Panc1 (cell line): Measurements from ENCODE around the gene FZD7. TPM values are rescaled to one million over a fixed set of nuclear protein-coding genes. Genes with fewer than 3 reads are reported as not detected.

Source experiments
- ATAC-seq: fragments of 200-7000 bp; cut with Tn5 transposase; 2 replicates; pipeline ENCODE4 v1.9.1; 2020; ENCODE audit warnings: mild to moderate bottlenecking, moderate library complexity
- BruUV-seq: library from RNA; stranded (reverse); fragments of 400-500 nt; replicated peaks from 2 replicates; lab custom pipeline; 2021; lab: Mats Ljungman, UMichigan
- CTCF ChIA-PET: fragments of 300-600 bp; sonication (Branson Sonifier 250); formaldehyde crosslinking; loops from one replicate; lab custom pipeline; 2022; ENCODE audit warnings: antibody characterized with exemption; lab: Charles Lee
- POLR2A ChIA-PET: fragments of 300-600 bp; sonication (Branson Sonifier 250); formaldehyde crosslinking; loops from one replicate; lab custom pipeline; 2022; ENCODE audit warnings: antibody characterized with exemption; lab: Charles Lee
- DNase-seq: peaks from one replicate; pipeline ENCODE4 v3.0.0-alpha.2; 2010; ENCODE audit warnings: low read depth, low spot score
- H3K27ac ChIP-seq: 2 replicates; pipeline ENCODE4 v1.5.1; 2011; ENCODE audit warnings: mild to moderate bottlenecking, low read length, inconsistent platforms
- H3K27me3 ChIP-seq: fragments of 200-500 bp; sonication (Bioruptor generic); 2 replicates; pipeline ENCODE4 v1.6.0; 2014; ENCODE audit warnings: low read length, inconsistent platforms; ENCODE audit not compliant: control insufficient read depth, insufficient read depth
- H3K36me3 ChIP-seq: fragments of 200-500 bp; sonication (Bioruptor generic); 2 replicates; pipeline ENCODE4 v1.5.1; 2014; ENCODE audit warnings: inconsistent platforms, mild to moderate bottlenecking, low read length, moderate library complexity; ENCODE audit not compliant: control insufficient read depth, insufficient read depth
- H3K4me1 ChIP-seq: 2 replicates; pipeline ENCODE4 v1.5.1; 2011; ENCODE audit warnings: inconsistent platforms, mild to moderate bottlenecking, low read length, moderate library complexity; ENCODE audit not compliant: control insufficient read depth, insufficient read depth
- H3K4me3 ChIP-seq, 2 experiments: 2 replicates each; pipeline ENCODE4 v1.5.1; 2011 to 2012; ENCODE audit warnings: low read depth in 2 of 2, low read length in 2 of 2, mild to moderate bottlenecking in 2 of 2, inconsistent platforms in 1 of 2, moderate library complexity in 1 of 2
- H3K9me3 ChIP-seq: fragments of 200-500 bp; sonication (Bioruptor generic); 2 replicates; pipeline ENCODE4 v1.5.1; 2014; ENCODE audit warnings: low read depth, mild to moderate bottlenecking, inconsistent platforms, low read length, moderate library complexity; ENCODE audit not compliant: control insufficient read depth, insufficient read depth
- SIN3A ChIP-seq: IDR thresholded peaks from 2 replicates; pipeline ENCODE4 v1.6.1; 2012; ENCODE audit warnings: low read depth, mild to moderate bottlenecking, low read length, moderate library complexity, borderline replicate concordance; ENCODE audit not compliant: insufficient read depth
- in situ Hi-C: cut with HindIII; loops from 2 replicates; pipeline ENCODE4 v1.10.0; 2016; ENCODE audit warnings: low sequenced_read_pairs, low pct_unique_long_range_greater_than_20kb
- intact Hi-C: fragments of 100-400 bp; cut with micrococcal nuclease; formaldehyde crosslinking; loops from one replicate; pipeline ENCODE4 v1.10.0; 2022; ENCODE audit not compliant: unreplicated experiment
- total RNA-seq: library from RNA; stranded (reverse); gene quantifications from one replicate; pipeline ENCODE4 v1.2.1, GENCODE V29; 2021; ENCODE audit not compliant: unreplicated experiment
- TF ChIP-seq, protein P1 (sequence below): fragments of 450-650 bp; IDR thresholded peaks from 2 replicates; pipeline ENCODE4 v1.5.1; 2017; ENCODE audit warnings: mild to moderate bottlenecking
- TF ChIP-seq, protein P2 (sequence below), 2 experiments: IDR thresholded peaks; 2 replicates each; pipeline ENCODE4 v1.6.1; 2011 to 2012; ENCODE audit warnings: low read depth in 2 of 2, control low read depth in 1 of 2, low read length in 1 of 2, mild to moderate bottlenecking in 1 of 2, moderate library complexity in 1 of 2; ENCODE audit not compliant: insufficient read depth in 1 of 2

FZD7 gene
- total RNA-seq, 1 experiment from 2014 or later, result 38.1 TPM

DNA sequence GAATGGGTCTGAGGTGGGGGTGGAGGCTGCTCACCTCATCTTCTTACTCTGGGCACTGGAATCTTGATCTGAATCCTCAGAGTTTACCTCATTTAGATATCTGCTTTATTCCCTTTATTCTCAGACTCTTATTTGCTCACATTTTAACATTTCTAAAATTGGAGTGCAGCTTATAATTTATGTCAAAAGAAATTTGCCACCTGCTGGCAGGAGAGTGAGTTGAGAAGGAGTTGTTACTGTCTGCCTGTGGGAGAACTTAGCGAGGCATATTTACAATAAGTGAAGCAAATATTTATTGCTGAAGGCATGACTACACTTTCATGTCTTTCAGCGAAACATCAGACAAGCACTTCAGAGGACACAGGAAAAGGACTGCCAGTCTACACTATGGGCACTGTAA, 23.0 kb downstream of the FZD7 start:
- CTCF ChIA-PET, result no interaction called here
- peak; percentile 74 for ATAC-seq
- H3K27me3 ChIP-seq, result peaks cover 3% of the 10 kb centered on the region; the same call in 1 of the 2 replicates
- DNase-seq, result no peak
- no TSS peak for BruUV-seq
- in situ Hi-C loops (no loop called here), intact Hi-C loops (no loop called here)
- POLR2A ChIA-PET, result interaction anchor here (0.5 kb wide), 1 partner anchor 380 kb away, joined by 4 read pairs; no protein-coding TSS in a partner anchor
- TF ChIP-seq SIN3A, result no peak
- TF ChIP-seq, protein P1, sequence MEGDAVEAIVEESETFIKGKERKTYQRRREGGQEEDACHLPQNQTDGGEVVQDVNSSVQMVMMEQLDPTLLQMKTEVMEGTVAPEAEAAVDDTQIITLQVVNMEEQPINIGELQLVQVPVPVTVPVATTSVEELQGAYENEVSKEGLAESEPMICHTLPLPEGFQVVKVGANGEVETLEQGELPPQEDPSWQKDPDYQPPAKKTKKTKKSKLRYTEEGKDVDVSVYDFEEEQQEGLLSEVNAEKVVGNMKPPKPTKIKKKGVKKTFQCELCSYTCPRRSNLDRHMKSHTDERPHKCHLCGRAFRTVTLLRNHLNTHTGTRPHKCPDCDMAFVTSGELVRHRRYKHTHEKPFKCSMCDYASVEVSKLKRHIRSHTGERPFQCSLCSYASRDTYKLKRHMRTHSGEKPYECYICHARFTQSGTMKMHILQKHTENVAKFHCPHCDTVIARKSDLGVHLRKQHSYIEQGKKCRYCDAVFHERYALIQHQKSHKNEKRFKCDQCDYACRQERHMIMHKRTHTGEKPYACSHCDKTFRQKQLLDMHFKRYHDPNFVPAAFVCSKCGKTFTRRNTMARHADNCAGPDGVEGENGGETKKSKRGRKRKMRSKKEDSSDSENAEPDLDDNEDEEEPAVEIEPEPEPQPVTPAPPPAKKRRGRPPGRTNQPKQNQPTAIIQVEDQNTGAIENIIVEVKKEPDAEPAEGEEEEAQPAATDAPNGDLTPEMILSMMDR, result peak; percentile 52; the same call in 1 of the 2 replicates
- TF ChIP-seq, protein P2, sequence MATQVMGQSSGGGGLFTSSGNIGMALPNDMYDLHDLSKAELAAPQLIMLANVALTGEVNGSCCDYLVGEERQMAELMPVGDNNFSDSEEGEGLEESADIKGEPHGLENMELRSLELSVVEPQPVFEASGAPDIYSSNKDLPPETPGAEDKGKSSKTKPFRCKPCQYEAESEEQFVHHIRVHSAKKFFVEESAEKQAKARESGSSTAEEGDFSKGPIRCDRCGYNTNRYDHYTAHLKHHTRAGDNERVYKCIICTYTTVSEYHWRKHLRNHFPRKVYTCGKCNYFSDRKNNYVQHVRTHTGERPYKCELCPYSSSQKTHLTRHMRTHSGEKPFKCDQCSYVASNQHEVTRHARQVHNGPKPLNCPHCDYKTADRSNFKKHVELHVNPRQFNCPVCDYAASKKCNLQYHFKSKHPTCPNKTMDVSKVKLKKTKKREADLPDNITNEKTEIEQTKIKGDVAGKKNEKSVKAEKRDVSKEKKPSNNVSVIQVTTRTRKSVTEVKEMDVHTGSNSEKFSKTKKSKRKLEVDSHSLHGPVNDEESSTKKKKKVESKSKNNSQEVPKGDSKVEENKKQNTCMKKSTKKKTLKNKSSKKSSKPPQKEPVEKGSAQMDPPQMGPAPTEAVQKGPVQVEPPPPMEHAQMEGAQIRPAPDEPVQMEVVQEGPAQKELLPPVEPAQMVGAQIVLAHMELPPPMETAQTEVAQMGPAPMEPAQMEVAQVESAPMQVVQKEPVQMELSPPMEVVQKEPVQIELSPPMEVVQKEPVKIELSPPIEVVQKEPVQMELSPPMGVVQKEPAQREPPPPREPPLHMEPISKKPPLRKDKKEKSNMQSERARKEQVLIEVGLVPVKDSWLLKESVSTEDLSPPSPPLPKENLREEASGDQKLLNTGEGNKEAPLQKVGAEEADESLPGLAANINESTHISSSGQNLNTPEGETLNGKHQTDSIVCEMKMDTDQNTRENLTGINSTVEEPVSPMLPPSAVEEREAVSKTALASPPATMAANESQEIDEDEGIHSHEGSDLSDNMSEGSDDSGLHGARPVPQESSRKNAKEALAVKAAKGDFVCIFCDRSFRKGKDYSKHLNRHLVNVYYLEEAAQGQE (IDR thresholded peaks at IDR 0.05; ENCODE audit: insufficient read depth in 1 of 2, low read depth in 2 of 2, low read length in 1 of 2), result no peak
- no peak overlapping the region for H3K4me3 ChIP-seq
- no peak overlapping the region for H3K27ac ChIP-seq
- H3K9me3 ChIP-seq, result no peaks in the 10 kb centered on the region
- H3K36me3 ChIP-seq, result no peaks in the 10 kb centered on the region
- H3K4me1 ChIP-seq, result peaks cover 3% of the 10 kb centered on the region; the same call in 1 of the 2 replicates

DNA sequence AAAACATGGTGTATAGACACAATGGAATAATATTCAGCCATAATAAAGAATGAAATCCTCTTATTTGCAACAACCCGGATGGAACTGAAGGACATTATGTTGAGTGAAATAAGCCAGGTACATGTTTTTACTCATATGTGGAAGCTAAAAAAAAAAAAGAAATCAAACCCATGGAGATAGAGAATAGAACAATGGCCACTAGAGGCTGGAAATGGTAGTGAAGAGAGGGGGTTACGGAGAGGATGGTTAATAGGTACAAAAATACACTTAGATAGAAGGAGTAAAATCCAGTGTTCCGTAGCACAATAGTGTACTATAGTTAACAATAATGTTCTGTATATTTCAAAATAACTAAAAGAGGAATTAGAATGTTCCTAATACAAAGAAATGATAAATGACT, 26.6 kb downstream of the FZD7 start:
- Histone ChIP-seq H3K36me3 (no peaks in the 10 kb centered on the region), H3K4me1 (peaks cover 3% of the 10 kb centered on the region; the same call in 1 of the 2 replicates), H3K27me3 (no peaks in the 10 kb centered on the region), H3K4me3 (no peak overlapping the region), H3K9me3 (no peaks in the 10 kb centered on the region), H3K27ac (no peak overlapping the region)
- TF ChIP-seq, protein P1, result peak; percentile 57; the same call in 1 of the 2 replicates
- TF ChIP-seq, protein P2 (IDR thresholded peaks at IDR 0.05; ENCODE audit: insufficient read depth in 1 of 2, low read depth in 2 of 2, low read length in 1 of 2), result no peak
- DNase-seq, result no peak
- in situ Hi-C loops, result no loop called here
- no TSS peak for BruUV-seq
- ATAC-seq, result no peak
- POLR2A ChIA-PET, result no interaction called here
- CTCF ChIA-PET, result interaction anchor here (0.6 kb wide), 1 partner anchor 407 kb away, joined by 3 read pairs; no protein-coding TSS in a partner anchor
- intact Hi-C loops, result no loop called here
